Transverse colon (tissue), 4 donors: ENCODE data around the gene GABRB1. TPM values are rescaled to one million over a fixed set of nuclear protein-coding genes. Genes with fewer than 3 reads are reported as not detected.

Experiments
- DNase-seq: peaks from one replicate; pipeline ENCODE4 v3.0.0-alpha.2; 2019
- H3K27ac ChIP-seq, 4 donors: fragments of 200-600 bp; sonication (generic); 2 replicates each; pipeline ENCODE4 v1.5.1; 2016 to 2018; ENCODE audit warnings: inconsistent platforms in 4 of 4
- H3K27me3 ChIP-seq: fragments of 200-600 bp; sonication (generic); 2 replicates; pipeline ENCODE4 v1.5.1; 2017; ENCODE audit warnings: inconsistent platforms
- H3K36me3 ChIP-seq, 4 donors: fragments of 200-600 bp; sonication (generic); 2 replicates each; pipeline ENCODE4 v1.5.1; 2017 to 2019; ENCODE audit warnings: inconsistent platforms in 4 of 4
- H3K4me1 ChIP-seq, 4 donors: fragments of 200-600 bp; sonication (generic); 2 replicates each; pipeline ENCODE4 v1.5.1; 2017 to 2020; ENCODE audit warnings: inconsistent platforms in 4 of 4
- H3K4me3 ChIP-seq, 4 donors: fragments of 200-600 bp; sonication (generic); 1 replicate in 1 of 4; 2 replicates in 3 of 4; pipeline versions ENCODE4 v1.5.1 to v1.6.1; 2017 to 2019; ENCODE audit warnings: inconsistent platforms in 4 of 4
- H3K9me3 ChIP-seq, 2 donors: fragments of 200-600 bp; sonication (generic); 2 replicates each; pipeline ENCODE4 v1.5.1; 2017 to 2019; ENCODE audit warnings: inconsistent platforms in 2 of 2
- EP300 ChIP-seq: sonication (generic); formaldehyde crosslinking; IDR thresholded peaks from one replicate; pipeline ENCODE4 v1.6.1; 2017; ENCODE audit warnings: antibody characterized with exemption, low read depth
- POLR2A ChIP-seq: fragments of 450-650 bp; IDR thresholded peaks from one replicate; pipeline ENCODE4 v1.6.1; 2016; ENCODE audit warnings: antibody characterized with exemption, mild to moderate bottlenecking, moderate library complexity
- POLR2AphosphoS5 ChIP-seq, 3 donors: sonication (generic); formaldehyde crosslinking; IDR thresholded peaks; one replicate each; pipeline ENCODE4 v1.6.1; 2016; ENCODE audit warnings: antibody characterized with exemption in 3 of 3
- WGBS, 2 donors: methylation state at CpG; one replicate each; pipeline ENCODE4 v1.1.5; 2018; ENCODE audit warnings: low coverage in 1 of 2; 5-methylcytosine and 5-hydroxymethylcytosine counted together
- in situ Hi-C, 4 donors: fragments of 200-750 bp; cut with MboI; loops; one replicate each; pipeline versions ENCODE4 v1.15.0 to v1.15.1; 2017; ENCODE audit warnings: low sequenced_read_pairs in 3 of 4, low pct_ligation_motif_present in 1 of 4, low pct_unique_long_range_greater_than_20kb in 1 of 4
- intact Hi-C: fragments of 100-400 bp; cut with DNase I; formaldehyde crosslinking; loops from one replicate; pipeline ENCODE4 v1.15.1; 2023; ENCODE audit warnings: low total_unique reads
- total RNA-seq, 4 donors: library from RNA; depleted of rRNA; stranded (reverse); fragments of >200 nt; gene quantifications; one replicate each; pipeline ENCODE4 v1.1.0, GENCODE V29; 2016
- TF ChIP-seq, protein P1 (sequence below), 5 experiments: fragments of 200-600 bp in 3 of 5; fragments of 450-650 bp in 2 of 5; sonication (generic) in 3 of 5; IDR thresholded peaks; 1 replicate in 2 of 5; 2 replicates in 3 of 5; pipeline ENCODE4 v1.5.1; 2016 to 2017; ENCODE audit warnings: antibody characterized with exemption in 5 of 5, inconsistent platforms in 3 of 5, mild to moderate bottlenecking in 2 of 5, moderate library complexity in 1 of 5

The GABRB1 gene
- total RNA-seq, 4 donors from 2014 or later, result 0.14 to 19.7 (median 0.48) TPM; not detected in 1

DNA sequence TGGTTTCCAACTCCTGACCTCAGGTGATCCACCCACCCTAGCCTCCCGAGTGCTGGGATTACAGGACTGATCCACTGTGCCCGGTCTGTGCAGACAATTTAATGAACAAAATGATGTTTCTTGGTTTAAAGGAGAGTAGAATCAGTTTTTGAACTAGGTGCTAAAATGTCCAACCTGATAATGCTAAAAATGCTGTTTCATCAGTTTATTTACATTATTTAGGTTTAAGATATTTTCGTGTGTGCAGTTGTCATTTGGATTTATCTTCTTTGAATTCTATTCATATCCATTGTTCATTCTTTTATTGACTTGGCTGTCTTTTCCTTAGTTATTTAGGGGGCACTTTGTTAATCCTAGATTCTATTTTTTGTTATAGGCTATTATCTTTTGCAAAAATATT lies 18.0 kb upstream of the GABRB1 start:
- intact Hi-C loops (no loop called here), in situ Hi-C loops (no loop called here)
- no peak overlapping the region for H3K4me3 ChIP-seq
- no peak overlapping the region for H3K27ac ChIP-seq
- no peaks in the 10 kb centered on the region for H3K9me3 ChIP-seq
- no peaks in the 10 kb centered on the region for H3K27me3 ChIP-seq
- TF ChIP-seq EP300, result no peak
- no peak for TF ChIP-seq POLR2AphosphoS5 (IDR thresholded peaks at IDR 0.05)
- TF ChIP-seq POLR2A, result no peak
- TF ChIP-seq, protein P1, sequence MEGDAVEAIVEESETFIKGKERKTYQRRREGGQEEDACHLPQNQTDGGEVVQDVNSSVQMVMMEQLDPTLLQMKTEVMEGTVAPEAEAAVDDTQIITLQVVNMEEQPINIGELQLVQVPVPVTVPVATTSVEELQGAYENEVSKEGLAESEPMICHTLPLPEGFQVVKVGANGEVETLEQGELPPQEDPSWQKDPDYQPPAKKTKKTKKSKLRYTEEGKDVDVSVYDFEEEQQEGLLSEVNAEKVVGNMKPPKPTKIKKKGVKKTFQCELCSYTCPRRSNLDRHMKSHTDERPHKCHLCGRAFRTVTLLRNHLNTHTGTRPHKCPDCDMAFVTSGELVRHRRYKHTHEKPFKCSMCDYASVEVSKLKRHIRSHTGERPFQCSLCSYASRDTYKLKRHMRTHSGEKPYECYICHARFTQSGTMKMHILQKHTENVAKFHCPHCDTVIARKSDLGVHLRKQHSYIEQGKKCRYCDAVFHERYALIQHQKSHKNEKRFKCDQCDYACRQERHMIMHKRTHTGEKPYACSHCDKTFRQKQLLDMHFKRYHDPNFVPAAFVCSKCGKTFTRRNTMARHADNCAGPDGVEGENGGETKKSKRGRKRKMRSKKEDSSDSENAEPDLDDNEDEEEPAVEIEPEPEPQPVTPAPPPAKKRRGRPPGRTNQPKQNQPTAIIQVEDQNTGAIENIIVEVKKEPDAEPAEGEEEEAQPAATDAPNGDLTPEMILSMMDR (IDR thresholded peaks at IDR 0.05), result no peak
- H3K36me3 ChIP-seq, result no peaks in the 10 kb centered on the region
- WGBS, 2 donors, result 84 to 92% methylated on average over 2 to 3 of the region's 3 CpGs
- no peak for DNase-seq
- H3K4me1 ChIP-seq, result peaks cover 0 to 8% (median 0%) of the 10 kb centered on the region in 4 donors

DNA sequence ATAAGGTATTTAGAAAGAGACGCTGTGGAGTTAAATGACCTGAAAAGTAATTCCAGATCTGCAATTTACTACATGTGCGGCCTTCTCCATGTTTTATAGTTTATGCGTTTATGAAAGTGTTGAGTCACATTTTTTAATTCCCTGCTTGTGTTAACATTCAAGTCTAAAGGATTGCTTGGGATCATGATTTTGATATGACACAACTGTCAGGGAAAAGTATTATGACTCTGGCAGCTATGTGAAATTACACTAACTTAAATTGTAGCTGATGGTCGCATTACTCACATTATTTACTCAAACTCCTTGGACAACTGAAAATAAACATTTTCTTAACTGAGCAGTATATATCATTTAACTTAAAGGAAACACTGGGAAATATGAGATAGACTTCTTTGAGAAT lies 14.3 kb upstream of the GABRB1 start:
- H3K4me1 ChIP-seq, result no peaks in the 10 kb centered on the region
- whole genome bisulfite sequencing, 2 donors, result 48 to 61% methylated on average over 4 of the region's 4 CpGs
- TF ChIP-seq, protein P1 (IDR thresholded peaks at IDR 0.05), result no peak
- TF ChIP-seq POLR2A (no peak), EP300 (no peak), POLR2AphosphoS5 (IDR thresholded peaks at IDR 0.05) (no peak)
- intact Hi-C loops, result no loop called here
- no peak for DNase-seq
- in situ Hi-C loops, result no loop called here
- H3K27ac ChIP-seq, result no peak overlapping the region
- H3K9me3 ChIP-seq, result no peaks in the 10 kb centered on the region
- H3K36me3 ChIP-seq, result no peaks in the 10 kb centered on the region
- H3K27me3 ChIP-seq, result no peaks in the 10 kb centered on the region
- no peak overlapping the region for H3K4me3 ChIP-seq

DNA sequence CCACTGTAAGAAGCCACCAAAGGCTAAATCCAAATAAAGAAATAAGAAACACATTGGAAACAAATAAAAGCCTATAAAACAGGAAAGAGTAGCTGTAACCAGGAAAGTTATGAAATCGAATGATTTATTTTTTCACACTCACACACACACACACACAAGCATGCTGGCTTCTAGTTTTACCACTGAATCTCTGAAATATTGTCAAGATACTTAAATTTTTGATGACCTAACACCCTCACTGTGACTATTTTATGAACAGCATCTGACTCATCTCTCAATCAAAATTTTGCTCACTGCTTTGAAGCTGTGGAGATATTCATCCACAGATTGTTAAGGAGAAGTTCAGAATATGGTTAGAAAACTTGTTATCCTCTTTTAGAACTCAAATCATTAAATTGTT lies 13.9 kb upstream of the GABRB1 start:
- Histone ChIP-seq H3K4me1 (no peaks in the 10 kb centered on the region), H3K27ac (no peak overlapping the region), H3K4me3 (no peak overlapping the region), H3K36me3 (no peaks in the 10 kb centered on the region), H3K9me3 (no peaks in the 10 kb centered on the region), H3K27me3 (no peaks in the 10 kb centered on the region)
- TF ChIP-seq, protein P1 (IDR thresholded peaks at IDR 0.05), result no peak
- TF ChIP-seq EP300, result no peak
- TF ChIP-seq POLR2A, result no peak
- TF ChIP-seq POLR2AphosphoS5 (IDR thresholded peaks at IDR 0.05), result no peak
- intact Hi-C loops, result no loop called here
- DNase-seq, result no peak
- WGBS, 2 donors, result 57 to 91% methylated on average over 1 of the region's 1 CpG
- in situ Hi-C loops, result no loop called here

DNA sequence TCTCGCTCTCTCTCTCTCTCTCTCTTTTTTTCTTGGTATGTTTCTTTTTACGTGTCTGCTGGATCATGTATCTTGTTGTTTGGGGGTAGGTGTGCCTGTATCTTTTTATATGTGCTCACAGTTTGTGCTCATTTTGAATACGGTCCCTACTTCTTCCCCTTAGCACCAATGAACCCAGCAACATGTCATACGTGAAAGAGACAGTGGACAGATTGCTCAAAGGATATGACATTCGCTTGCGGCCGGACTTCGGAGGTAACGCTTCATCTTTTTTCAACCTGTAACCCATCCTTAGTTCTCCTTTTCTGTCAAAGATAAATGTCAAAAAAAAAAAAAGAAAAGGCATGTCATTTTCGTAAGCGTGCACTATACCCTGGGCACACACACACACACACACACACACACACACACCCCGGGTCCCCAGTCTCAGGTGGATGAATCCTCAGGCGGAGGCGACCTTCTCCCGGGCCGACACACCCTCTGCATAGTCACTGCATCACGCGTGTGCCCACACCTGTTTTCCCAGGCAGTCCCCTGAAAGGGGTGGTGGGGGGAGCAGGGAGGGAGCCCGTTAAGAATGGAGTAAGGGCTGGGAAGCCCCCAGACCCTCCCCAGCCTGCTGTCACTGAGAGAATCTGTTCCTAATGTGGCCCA lies 511 bp downstream of the GABRB1 start:
- 7 to 12% methylated on average over 9 to 17 of the region's 19 CpGs for WGBS, 2 donors
- Histone ChIP-seq H3K9me3 (no peaks in the 10 kb centered on the region), H3K4me3 (peak overlapping the region in 3 of 4 donors; percentile 23 to 52 (median 38)), H3K36me3 (no peaks in the 10 kb centered on the region), H3K27ac (no peak overlapping the region), H3K4me1 (peaks cover 0 to 16% (median 7%) of the 10 kb centered on the region in 4 donors), H3K27me3 (peaks cover 27% of the 10 kb centered on the region)
- no peak for TF ChIP-seq POLR2A
- TF ChIP-seq, protein P1 (IDR thresholded peaks at IDR 0.05), result no peak
- no peak for TF ChIP-seq POLR2AphosphoS5 (IDR thresholded peaks at IDR 0.05)
- TF ChIP-seq EP300, result no peak
- intact Hi-C loops (no loop called here), in situ Hi-C loops (no loop called here)
- DNase-seq, result peak; percentile 14
